ENCODE measurements around the gene KRTAP5-4. TPM values are rescaled to one million over a fixed set of nuclear protein-coding genes. Genes with fewer than 3 reads are reported as not detected.
"Not testable (repeated sequence)": the region's sequence is repeated elsewhere in the genome, so short reads cannot be mapped to it uniquely, and the experiment has no call there.

KRTAP5-4 gene
- total and polyA plus RNA-seq, 7 donors, result not detected

- Histone ChIP-seq H3K4me3 (no peak overlapping the region), H3K9me3 (no peaks in the 10 kb centered on the region), H3K36me3 (ENCODE audit: insufficient read depth in 1 of 2, low read depth in 1 of 2) (no peaks in the 10 kb centered on the region), H3K27me3 (ENCODE audit: insufficient read depth in 3 of 3, low read length in 2 of 3) (peaks cover 0 to 43% (median 4%) of the 10 kb centered on the region in 3 donors), H3K27ac (no peak overlapping the region), H3K4me1 (no peaks in the 10 kb centered on the region)
- no peak for TF ChIP-seq CTCF (IDR thresholded peaks at IDR 0.05)
- DNase-seq (peak in 1 of 2 donors; percentile 16), ATAC-seq (peak in 1 of 4 donors; percentile 13)
- WGBS, 3 donors, result 46 to 52% (median 48%) methylated on average over 10 of the region's 10 CpGs
- intact Hi-C loops (cut with DNase I), result no loop called here
These were observed 2.5 kb downstream of the KRTAP5-4 start for GRCh38 chr11:1619449-1619848.

- WGBS, 3 donors, result 33 to 43% (median 35%) methylated on average over 10 of the region's 10 CpGs
- Histone ChIP-seq H3K27ac (no peak overlapping the region), H3K27me3 (ENCODE audit: insufficient read depth in 3 of 3, low read length in 2 of 3) (peaks cover 0 to 43% (median 4%) of the 10 kb centered on the region in 3 donors), H3K36me3 (ENCODE audit: insufficient read depth in 1 of 2, low read depth in 1 of 2) (no peaks in the 10 kb centered on the region), H3K4me1 (no peaks in the 10 kb centered on the region), H3K9me3 (no peaks in the 10 kb centered on the region), H3K4me3 (no peak overlapping the region)
- no peak for TF ChIP-seq CTCF (IDR thresholded peaks at IDR 0.05)
- intact Hi-C loops (cut with DNase I), result no loop called here
- ATAC-seq (no peak), DNase-seq (no peak)
These were observed 3.7 kb downstream of the KRTAP5-4 start for GRCh38 chr11:1618231-1618630.

GRCh38 chr11:1608363-1608762 is 13.6 kb downstream of the KRTAP5-4 start, which contains the start of gene KRTAP5-3:
Gene KRTAP5-3 (minus strand): TSS chr11:1608463. CDS start chr11:1608385, 78 bp downstream.
- no peak within 1 kb of the TSS for H3K4me3 ChIP-seq
- intact Hi-C loops (cut with DNase I), result no loop called here
- ATAC-seq (peak in 1 of 4 donors; percentile 27), DNase-seq (no peak)
- no peak within 1 kb of the TSS for H3K27ac ChIP-seq
- no peaks in the 10 kb centered on the region for H3K9me3 ChIP-seq
- peaks cover 0 to 16% (median 0%) of the 10 kb centered on the region in 3 donors for H3K27me3 ChIP-seq (ENCODE audit: insufficient read depth in 3 of 3, low read length in 2 of 3)
- no peak for TF ChIP-seq CTCF (IDR thresholded peaks at IDR 0.05)
- H3K4me1 ChIP-seq, result no peaks in the 10 kb centered on the region
- H3K36me3 ChIP-seq (ENCODE audit: insufficient read depth in 1 of 2, low read depth in 1 of 2), result no peaks in the 10 kb centered on the region
- 57 to 61% (median 59%) methylated on average over 4 of the region's 4 CpGs for WGBS, 3 donors

- H3K4me1 ChIP-seq; H3K4me3 ChIP-seq; H3K36me3 ChIP-seq (ENCODE audit: insufficient read depth in 1 of 2, low read depth in 1 of 2); ATAC-seq; H3K27ac ChIP-seq; DNase-seq; intact Hi-C loops (cut with DNase I); H3K9me3 ChIP-seq: not testable (repeated sequence)
- peaks cover 0 to 16% (median 0%) of the 10 kb centered on the region in 3 donors for H3K27me3 ChIP-seq (ENCODE audit: insufficient read depth in 3 of 3, low read length in 2 of 3)
- WGBS, 3 donors, result 25 to 30% (median 30%) methylated on average over 5 of the region's 5 CpGs
These were observed 14.0 kb downstream of the KRTAP5-4 start for GRCh38 chr11:1607901-1608300.

GRCh38 chr11:1607156-1607845 is 14.6 kb downstream of the KRTAP5-4 start:
- H3K4me3 ChIP-seq; ATAC-seq; H3K27ac ChIP-seq; intact Hi-C loops (cut with DNase I); H3K36me3 ChIP-seq (ENCODE audit: insufficient read depth in 1 of 2, low read depth in 1 of 2); H3K4me1 ChIP-seq; H3K9me3 ChIP-seq; DNase-seq: not testable (repeated sequence)
- WGBS, 3 donors, result 32 to 46% (median 38%) methylated on average over 18 of the region's 18 CpGs
- H3K27me3 ChIP-seq (ENCODE audit: insufficient read depth in 3 of 3, low read length in 2 of 3), result peaks cover 0 to 17% (median 0%) of the 10 kb centered on the region in 3 donors

- H3K27ac ChIP-seq; H3K36me3 ChIP-seq (ENCODE audit: insufficient read depth in 1 of 2, low read depth in 1 of 2); H3K9me3 ChIP-seq; intact Hi-C loops (cut with DNase I); DNase-seq; H3K4me3 ChIP-seq; H3K4me1 ChIP-seq; ATAC-seq: not testable (repeated sequence)
- WGBS, 3 donors, result 87 to 90% (median 89%) methylated on average over 13 of the region's 13 CpGs
- H3K27me3 ChIP-seq (ENCODE audit: insufficient read depth in 3 of 3, low read length in 2 of 3), result peaks cover 0 to 27% (median 0%) of the 10 kb centered on the region in 3 donors
These were observed 16.0 kb downstream of the KRTAP5-4 start for GRCh38 chr11:1605923-1606322.

Data from psoas muscle (tissue), 8 donors.